CD14-positive monocyte (primary cell): Measurements from ENCODE around the gene GNRHR. TPM values are rescaled to one million over a fixed set of nuclear protein-coding genes. Genes with fewer than 3 reads are reported as not detected.

Source experiments
- DNase-seq, 3 donors: peaks; one replicate each; pipeline ENCODE4 v3.0.0-alpha.2; 2011 to 2022
- H2AFZ ChIP-seq: 2 replicates; pipeline ENCODE4 v1.6.0; 2012; ENCODE audit warnings: mild to moderate bottlenecking, low read depth, low read length, inconsistent platforms; ENCODE audit not compliant: insufficient read depth, poor library complexity, severe bottlenecking
- H3K27ac ChIP-seq, 2 donors: 1 replicate in 1 of 2; 2 replicates in 1 of 2; pipeline ENCODE4 v1.5.1; 2012 to 2013; ENCODE audit warnings: low read length in 2 of 2, control low read depth in 1 of 2, inconsistent platforms in 1 of 2, low read depth in 1 of 2, mild to moderate bottlenecking in 1 of 2
- H3K27me3 ChIP-seq, 2 donors: one replicate each; pipeline versions ENCODE4 v1.6.0 to v1.6.1; 2011 to 2013; ENCODE audit warnings: low read length in 2 of 2; ENCODE audit not compliant: control insufficient read depth in 2 of 2, insufficient read depth in 2 of 2
- H3K36me3 ChIP-seq, 2 donors: replicated peaks in 1 of 2; 1 replicate in 1 of 2; 2 replicates in 1 of 2; pipeline versions ENCODE4 v1.5.1 to v1.6.1; 2012 to 2013; ENCODE audit warnings: low read length in 2 of 2, control low read depth in 1 of 2, inconsistent platforms in 1 of 2, mild to moderate bottlenecking in 1 of 2; ENCODE audit not compliant: insufficient read depth in 2 of 2, control insufficient read depth in 1 of 2
- H3K4me1 ChIP-seq, 2 donors: 1 replicate in 1 of 2; 2 replicates in 1 of 2; pipeline versions ENCODE4 v1.5.1 to v1.6.1; 2012 to 2013; ENCODE audit warnings: low read length in 2 of 2, control low read depth in 1 of 2, inconsistent platforms in 1 of 2, mild to moderate bottlenecking in 1 of 2, moderate library complexity in 1 of 2; ENCODE audit not compliant: insufficient read depth in 2 of 2, control insufficient read depth in 1 of 2
- H3K4me2 ChIP-seq: replicated peaks from 2 replicates; pipeline ENCODE3; 2012; ENCODE audit warnings: low read length, moderate library complexity, mild to moderate bottlenecking; ENCODE audit not compliant: poor library complexity, severe bottlenecking; ENCODE audit errors: extremely low read depth
- H3K4me3 ChIP-seq, 3 experiments: fragments of 200-600 bp in 1 of 3; sonication (generic) in 1 of 3; replicated peaks in 1 of 3; 1 replicate in 2 of 3; 2 replicates in 1 of 3; pipeline ENCODE4 v1.5.1; 2011 to 2013; ENCODE audit warnings: low read length in 3 of 3, mild to moderate bottlenecking in 3 of 3, control low read depth in 2 of 3, low read depth in 2 of 3, inconsistent platforms in 1 of 3, moderate library complexity in 1 of 3
- H3K79me2 ChIP-seq: 2 replicates; pipeline ENCODE4 v1.6.0; 2012; ENCODE audit warnings: mild to moderate bottlenecking, control low read depth, inconsistent platforms, low read length, moderate library complexity; ENCODE audit not compliant: insufficient read depth
- H3K9ac ChIP-seq: 2 replicates; pipeline ENCODE4 v1.6.0; 2017; ENCODE audit warnings: low read length, mild to moderate bottlenecking; ENCODE audit not compliant: insufficient read depth, poor library complexity, severe bottlenecking
- H3K9me3 ChIP-seq, 2 donors: replicated peaks in 1 of 2; 1 replicate in 1 of 2; 2 replicates in 1 of 2; pipeline versions ENCODE4 v1.5.1 to v1.6.1; 2012 to 2013; ENCODE audit warnings: low read length in 2 of 2, control low read depth in 1 of 2; ENCODE audit not compliant: control insufficient read depth in 1 of 2, insufficient read depth in 1 of 2
- H4K20me1 ChIP-seq: 2 replicates; pipeline ENCODE4 v1.6.0; 2012; ENCODE audit warnings: mild to moderate bottlenecking, low read length, control low read depth, moderate library complexity; ENCODE audit not compliant: insufficient read depth
- H3K27ac Mint-ChIP-seq, 7 donors: one replicate each; pipeline ENCODE4 v1.8.0; 2020; ENCODE audit warnings: mild to moderate bottlenecking in 7 of 7, mixed read lengths in 7 of 7, moderate library complexity in 6 of 7, inconsistent platforms in 2 of 7
- H3K27me3 Mint-ChIP-seq, 3 donors: one replicate each; pipeline ENCODE4 v1.8.0; 2021 to 2022; ENCODE audit warnings: low read depth in 3 of 3, mild to moderate bottlenecking in 3 of 3, mixed read lengths in 3 of 3, moderate library complexity in 3 of 3, inconsistent platforms in 1 of 3
- H3K36me3 Mint-ChIP-seq, 2 donors: one replicate each; pipeline ENCODE4 v1.8.0; 2020; ENCODE audit warnings: mixed read lengths in 2 of 2, inconsistent platforms in 1 of 2, mild to moderate bottlenecking in 1 of 2
- H3K4me1 Mint-ChIP-seq: one replicate; pipeline ENCODE4 v1.8.0; 2020; ENCODE audit warnings: mild to moderate bottlenecking, mixed read lengths
- H3K4me3 Mint-ChIP-seq, 2 donors: one replicate each; pipeline ENCODE4 v1.8.0; 2020; ENCODE audit warnings: mild to moderate bottlenecking in 2 of 2, mixed read lengths in 2 of 2, moderate library complexity in 1 of 2
- H3K9me3 Mint-ChIP-seq, 7 donors: one replicate each; pipeline ENCODE4 v1.8.0; 2020 to 2022; ENCODE audit warnings: mixed read lengths in 7 of 7, mild to moderate bottlenecking in 6 of 7, moderate library complexity in 6 of 7, inconsistent platforms in 2 of 7
- CTCF ChIP-seq: fragments of 200-600 bp; IDR thresholded peaks from one replicate; pipeline ENCODE4 v1.8.0; 2022; ENCODE audit warnings: antibody characterized with exemption, mild to moderate bottlenecking
- WGBS: methylation state at CpG from one replicate; pipeline ENCODE4 v1.1.5; 2013; ENCODE audit warnings: missing lambda C conversion rate; ENCODE audit not compliant: insufficient coverage; 5-methylcytosine and 5-hydroxymethylcytosine counted together
- intact Hi-C, 2 donors: fragments of 100-400 bp; cut with micrococcal nuclease; formaldehyde crosslinking; loops; one replicate each; pipeline versions ENCODE4 v1.15.0 to v1.15.1; 2023
- polyA plus RNA-seq, 3 donors: library from polyadenylated mRNA; depleted of rRNA in 1 of 3; unstranded in 2 of 3; stranded (reverse) in 1 of 3; fragments of 300-500 nt in 2 of 3; fragments of >200 nt in 1 of 3; fragmentation: Illumina TruSeq in 2 of 3; gene quantifications; 1 replicate in 2 of 3; 2 replicates in 1 of 3; pipeline ENCODE4 v1.2.3, GENCODE V29; 2012 to 2021

The GNRHR gene
- polyA plus RNA-seq, 3 donors = not detected

DNA sequence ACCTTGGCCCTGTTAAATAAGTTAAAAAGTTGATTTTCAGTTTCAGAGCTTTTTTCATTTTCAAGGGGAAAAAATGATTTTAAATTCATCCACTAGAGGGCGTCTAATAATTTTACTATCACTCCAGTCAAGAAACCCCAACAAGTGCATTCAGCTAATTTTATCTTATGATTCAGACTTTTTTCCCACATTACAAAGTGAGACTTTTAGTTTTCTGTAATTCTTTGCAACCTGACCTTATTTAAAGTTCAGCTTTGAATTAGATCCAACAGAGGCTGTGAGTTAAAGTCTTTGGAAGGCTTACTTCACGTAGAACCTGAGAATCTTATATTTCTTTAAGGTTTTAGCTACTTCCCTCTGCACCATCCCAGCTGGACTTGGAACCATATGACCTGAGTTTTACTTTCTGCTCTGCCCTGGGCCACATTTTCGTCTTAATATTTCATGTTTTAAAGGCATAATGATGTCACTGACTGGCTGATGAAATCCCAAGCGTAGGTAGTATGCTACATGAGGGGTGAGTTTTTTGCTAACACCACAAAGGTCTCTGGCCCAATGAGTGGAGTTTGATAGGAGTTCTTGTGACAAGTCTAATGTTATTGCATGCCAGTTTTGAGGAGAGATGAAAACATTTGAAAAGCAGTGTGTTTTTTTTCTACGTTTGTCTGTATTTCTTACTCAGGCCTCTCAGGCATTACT, 7.2 kb downstream of the GNRHR start:
- Mint-ChIP-seq H3K9me3 (no peaks in the 10 kb centered on the region), H3K36me3 (no peaks in the 10 kb centered on the region), H3K27me3 (no peaks in the 10 kb centered on the region), H3K27ac (no peak overlapping the region), H3K4me3 (no peak overlapping the region), H3K4me1 (no peaks in the 10 kb centered on the region)
- no peaks in the 10 kb centered on the region for H3K4me1 ChIP-seq
- no peaks in the 10 kb centered on the region for H4K20me1 ChIP-seq
- H3K27ac ChIP-seq = no peak overlapping the region
- no peak overlapping the region for H3K9ac ChIP-seq
- no peaks in the 10 kb centered on the region for H3K9me3 ChIP-seq
- no peak overlapping the region for H3K4me3 ChIP-seq
- H2AFZ ChIP-seq = peak overlapping the region; percentile 6
- intact Hi-C loops = loop anchor here in 1 of 2 donors (10.0 kb wide), 1 partner anchor 428 kb away; no protein-coding TSS in a partner anchor
- no peak overlapping the region for H3K4me2 ChIP-seq
- no peaks in the 10 kb centered on the region for H3K27me3 ChIP-seq
- no peaks in the 10 kb centered on the region for H3K36me3 ChIP-seq
- peak in 2 of 3 donors; percentile 18 to 41 for DNase-seq
- TF ChIP-seq CTCF = peak; percentile 73
- H3K79me2 ChIP-seq = no peaks in the 10 kb centered on the region
- 79% methylated on average over 2 of the region's 5 CpGs for WGBS

DNA sequence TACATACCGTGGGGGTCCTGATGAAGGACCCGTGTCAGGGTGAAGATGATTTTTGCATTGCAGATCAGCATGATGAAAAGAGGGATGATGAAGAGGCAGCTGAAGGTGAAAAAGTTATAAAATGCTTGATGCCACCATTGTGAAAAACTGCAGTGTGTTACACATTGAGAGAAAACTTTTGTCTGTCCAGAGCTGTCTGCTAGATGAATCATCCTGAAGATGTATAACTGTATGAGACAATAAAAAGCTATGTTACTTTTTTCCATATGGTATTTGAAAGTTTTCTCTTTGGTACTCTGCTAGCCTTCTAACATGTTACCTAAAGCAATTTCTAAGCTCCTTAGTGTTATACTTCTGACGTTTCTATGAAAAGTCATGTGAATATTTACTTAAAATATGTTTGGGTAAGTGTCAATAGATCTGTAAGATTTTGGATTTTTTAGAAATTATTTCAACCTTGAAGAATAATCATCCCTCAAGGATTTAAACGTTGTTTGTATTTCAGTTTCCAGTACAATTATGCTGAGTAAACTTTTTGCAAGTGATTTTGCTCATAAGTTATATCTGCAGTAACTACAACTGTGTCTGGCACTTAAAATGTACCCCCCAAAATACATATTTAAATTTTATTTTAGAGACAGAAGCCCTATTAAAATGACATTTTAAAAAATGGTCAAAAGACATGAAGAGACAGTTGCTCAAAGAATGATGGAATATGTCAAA, 9.5 kb downstream of the GNRHR start:
- Histone ChIP-seq H3K9me3 (no peaks in the 10 kb centered on the region), H3K79me2 (no peaks in the 10 kb centered on the region), H3K4me3 (no peak overlapping the region), H4K20me1 (no peaks in the 10 kb centered on the region), H3K4me2 (no peak overlapping the region), H3K27me3 (no peaks in the 10 kb centered on the region), H3K36me3 (no peaks in the 10 kb centered on the region), H2AFZ (no peak overlapping the region), H3K4me1 (no peaks in the 10 kb centered on the region), H3K9ac (no peak overlapping the region), H3K27ac (no peak overlapping the region)
- intact Hi-C loops = loop anchor here in 1 of 2 donors (10.0 kb wide), 1 partner anchor 430 kb away; no protein-coding TSS in a partner anchor
- no peaks in the 10 kb centered on the region for H3K36me3 Mint-ChIP-seq
- WGBS = no CpG with 5 or more reads among the region's 4 CpGs
- DNase-seq = no peak
- no peak overlapping the region for H3K27ac Mint-ChIP-seq
- H3K4me1 Mint-ChIP-seq = no peaks in the 10 kb centered on the region
- no peak for TF ChIP-seq CTCF
- no peaks in the 10 kb centered on the region for H3K9me3 Mint-ChIP-seq
- H3K4me3 Mint-ChIP-seq = no peak overlapping the region
- H3K27me3 Mint-ChIP-seq = no peaks in the 10 kb centered on the region
